Activated CD8-positive, alpha-beta T cell treated with anti-CD3 and anti-CD28 coated beads, Interleukin-2, amount 10 ng/mL, durations not matched to agents 7 days and 5 days (primary cell): ENCODE results near the gene TUBB4A. TPM values are rescaled to one million over a fixed set of nuclear protein-coding genes. Genes with fewer than 3 reads are reported as not detected.

Experiments used
- ATAC-seq: fragments of 150-1000 bp; cut with Tn5 transposase; one replicate; pipeline ENCODE4 v1.10.0; 2021; ENCODE audit warnings: moderate library complexity
- CTCF ChIA-PET: fragments of 350-600 bp; sonication (Branson Sonifier 250); formaldehyde crosslinking; loops from one replicate; lab custom pipeline; 2021; ENCODE audit warnings: antibody characterized with exemption; lab: Charles Lee
- POLR2A ChIA-PET: fragments of 350-600 bp; sonication (Branson Sonifier 250); formaldehyde crosslinking; loops from one replicate; lab custom pipeline; 2021; ENCODE audit warnings: antibody characterized with exemption; lab: Charles Lee
- DNase-seq: peaks from one replicate; pipeline ENCODE4 v3.0.0-alpha.2; 2020
- H3K27ac Mint-ChIP-seq: one replicate; pipeline ENCODE4 v1.8.0; 2021; ENCODE audit warnings: mild to moderate bottlenecking, mixed read lengths
- H3K27me3 Mint-ChIP-seq: one replicate; pipeline ENCODE4 v1.8.0; 2021; ENCODE audit warnings: low read depth, mixed read lengths
- H3K36me3 Mint-ChIP-seq: one replicate; pipeline ENCODE4 v1.8.0; 2021; ENCODE audit warnings: low read depth, mixed read lengths
- H3K4me1 Mint-ChIP-seq: one replicate; pipeline ENCODE4 v1.8.0; 2021; ENCODE audit warnings: low read depth, mixed read lengths
- H3K4me3 Mint-ChIP-seq: one replicate; pipeline ENCODE4 v1.8.0; 2021; ENCODE audit warnings: mild to moderate bottlenecking, mixed read lengths
- H3K9me3 Mint-ChIP-seq: one replicate; pipeline ENCODE4 v1.8.0; 2022; ENCODE audit warnings: mixed read lengths; ENCODE audit not compliant: insufficient read depth
- total RNA-seq, 2 experiments: library from RNA; stranded (reverse); gene quantifications; one replicate each; pipeline ENCODE4 v1.2.3, GENCODE V29; 2021

Gene TUBB4A
- total RNA-seq, 2 experiments from 2014 or later: 6.6 to 6.9 TPM

- H3K4me1 Mint-ChIP-seq: no peaks in the 10 kb centered on the region
- ATAC-seq (no peak), DNase-seq (no peak)
- peaks cover 10% of the 10 kb centered on the region for H3K9me3 Mint-ChIP-seq
- POLR2A ChIA-PET: no interaction called here
- no peak overlapping the region for H3K27ac Mint-ChIP-seq
- H3K36me3 Mint-ChIP-seq: peaks cover 43% of the 10 kb centered on the region
- H3K4me3 Mint-ChIP-seq: no peak overlapping the region
- H3K27me3 Mint-ChIP-seq: no peaks in the 10 kb centered on the region
- CTCF ChIA-PET: no interaction called here
Measured at GRCh38 chr19:6451583-6452222, 50.4 kb downstream of the TUBB4A start.

GRCh38 chr19:6450166-6450565 is 51.9 kb downstream of the TUBB4A start:
- Mint-ChIP-seq H3K9me3 (peaks cover 7% of the 10 kb centered on the region), H3K4me1 (no peaks in the 10 kb centered on the region), H3K4me3 (no peak overlapping the region), H3K27me3 (no peaks in the 10 kb centered on the region), H3K27ac (no peak overlapping the region), H3K36me3 (peaks cover 30% of the 10 kb centered on the region)
- no peak for ATAC-seq
- DNase-seq: no peak
- ChIA-PET CTCF (interaction anchor here (0.6 kb wide), 1 partner anchor 13 kb away, joined by 4 read pairs; no protein-coding TSS in a partner anchor), POLR2A (no interaction called here)

- H3K36me3 Mint-ChIP-seq: peaks cover 10% of the 10 kb centered on the region
- CTCF ChIA-PET: no interaction called here
Measured at GRCh38 chr19:6448045-6448444, 54.1 kb downstream of the TUBB4A start.

GRCh38 chr19:6446452-6446851 is 55.7 kb downstream of the TUBB4A start:
- DNase-seq (no peak), ATAC-seq (no peak)
- no peaks in the 10 kb centered on the region for H3K9me3 Mint-ChIP-seq
- peaks cover 3% of the 10 kb centered on the region for H3K36me3 Mint-ChIP-seq
- H3K27me3 Mint-ChIP-seq: no peaks in the 10 kb centered on the region
- CTCF ChIA-PET: no interaction called here
- no peaks in the 10 kb centered on the region for H3K4me1 Mint-ChIP-seq
- H3K27ac Mint-ChIP-seq: no peak overlapping the region
- no peak overlapping the region for H3K4me3 Mint-ChIP-seq
- POLR2A ChIA-PET: no interaction called here

More at GRCh38 chr19:6448045-6448444, 54.1 kb downstream of the TUBB4A start:
- Mint-ChIP-seq H3K4me1 (no peaks in the 10 kb centered on the region), H3K27ac (no peak overlapping the region), H3K27me3 (no peaks in the 10 kb centered on the region), H3K9me3 (no peaks in the 10 kb centered on the region), H3K4me3 (no peak overlapping the region)
- POLR2A ChIA-PET: no interaction called here
- ATAC-seq (no peak), DNase-seq (no peak)

Other genes starting within 250 kb of the TUBB4A start
- 10 to 100 TPM; 37.3 to 48.7 TPM for gene MLLT1, start 222.3 kb downstream of the TUBB4A start, total RNA-seq
- gene ACER1, start 168.7 kb downstream of the TUBB4A start, total RNA-seq: under 1 TPM; 0.26 to 0.29 TPM
- gene CLPP, start 140.8 kb downstream of the TUBB4A start, total RNA-seq: 100 to 1,000 TPM; 142 to 160 TPM
- gene ALKBH7, start 129.5 kb downstream of the TUBB4A start, total RNA-seq: 10 to 100 TPM; 46.1 to 48.8 TPM
- 1 to 10 TPM; 2.1 to 2.6 TPM for gene PSPN, start 126.4 kb downstream of the TUBB4A start, total RNA-seq
- gene GTF2F1, start 109.1 kb downstream of the TUBB4A start, total RNA-seq: 10 to 100 TPM; 71.2 to 71.5 TPM
- gene KHSRP, start 77.5 kb downstream of the TUBB4A start, total RNA-seq: 100 to 1,000 TPM; 345 to 354 TPM
- gene SLC25A41, start 68.5 kb downstream of the TUBB4A start, total RNA-seq: under 1 TPM; 0.16 to 0.18 TPM
- 10 to 100 TPM; 27.5 to 28.0 TPM for gene SLC25A23, start 42.5 kb downstream of the TUBB4A start, total RNA-seq
- 1 to 10 TPM in 1 of 2 experiments, not detected in 1; 1.1 TPM for gene CRB3, start 38.0 kb downstream of the TUBB4A start, total RNA-seq
- gene DENND1C, start 20.5 kb downstream of the TUBB4A start, total RNA-seq: 10 to 100 TPM; 94.1 to 97.5 TPM
- 1 to 10 TPM; 1.5 to 1.7 TPM for gene TNFSF9, start 28.7 kb upstream of the TUBB4A start, total RNA-seq
- 10 to 100 TPM; 16.9 to 17.3 TPM for gene CD70, start 88.8 kb upstream of the TUBB4A start, total RNA-seq
- 10 to 100 TPM; 47.1 to 47.6 TPM for gene TNFSF14, start 167.9 kb upstream of the TUBB4A start, total RNA-seq
- gene C3, start 218.3 kb upstream of the TUBB4A start, total RNA-seq: 1 to 10 TPM in 1 of 2 experiments, under 1 TPM in 1; 0.52 to 1.2 TPM
- gene GPR108, start 235.3 kb upstream of the TUBB4A start, total RNA-seq: 10 to 100 TPM; 76.7 to 85.6 TPM
- 10 to 100 TPM; 13.9 to 15.2 TPM for gene TRIP10, start 237.4 kb upstream of the TUBB4A start, total RNA-seq